OCI-M2 (cell line): ENCODE data around the gene MTHFD2L.
"Not testable (repeated sequence)": the region's sequence is repeated elsewhere in the genome, so short reads cannot be mapped to it uniquely, and the experiment has no call there.

Experiments used
- DNase-seq: peaks from one replicate; lab custom pipeline; 2025; ENCODE audit not compliant: unreplicated experiment; lab: John Stamatoyannopoulos, UW

The MTHFD2L gene

GRCh38 chr4:74132188-74132587, 25.7 kb upstream of the MTHFD2L start:
- not testable (repeated sequence) for DNase-seq

DNA sequence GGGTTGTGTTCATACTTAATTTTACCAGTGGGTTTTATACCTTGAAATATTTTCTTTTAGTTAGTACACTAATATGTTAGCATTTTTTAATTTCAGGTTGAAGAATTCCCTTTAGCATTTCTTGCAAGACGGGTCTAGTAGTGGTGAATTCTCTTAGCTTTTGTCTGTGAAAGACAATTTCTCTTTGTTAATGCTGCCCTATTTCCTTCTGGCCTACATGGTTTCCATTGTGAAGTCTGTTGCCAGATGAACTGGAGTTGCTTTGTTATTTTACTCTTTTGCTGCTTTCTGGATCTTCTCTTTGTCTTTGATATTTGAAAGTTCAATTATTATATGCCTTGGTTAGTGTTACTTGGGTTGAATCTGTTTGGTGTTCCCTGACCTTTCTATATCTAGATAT, 25.0 kb upstream of the MTHFD2L start:
- DNase-seq = no peak

GRCh38 chr4:74133786-74134499, 24.0 kb upstream of the MTHFD2L start:
- DNase-seq = peak; percentile 24

DNA sequence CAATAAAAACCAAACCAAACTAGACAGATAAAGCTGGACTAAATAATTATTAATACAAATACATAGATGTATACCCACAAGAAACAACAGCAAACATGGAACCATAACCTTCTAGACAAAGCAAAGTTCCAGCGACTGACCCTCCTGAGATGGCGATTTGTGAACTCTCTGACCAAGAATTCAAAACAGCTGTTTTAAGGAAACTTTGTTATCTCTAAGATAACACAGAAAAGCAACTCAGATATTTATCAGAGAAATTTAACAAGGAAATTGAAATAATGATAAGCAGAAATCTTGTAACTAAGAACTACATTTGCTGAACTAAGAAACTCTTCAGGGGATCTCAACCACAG, 23.4 kb upstream of the MTHFD2L start:
- no peak for DNase-seq

DNA sequence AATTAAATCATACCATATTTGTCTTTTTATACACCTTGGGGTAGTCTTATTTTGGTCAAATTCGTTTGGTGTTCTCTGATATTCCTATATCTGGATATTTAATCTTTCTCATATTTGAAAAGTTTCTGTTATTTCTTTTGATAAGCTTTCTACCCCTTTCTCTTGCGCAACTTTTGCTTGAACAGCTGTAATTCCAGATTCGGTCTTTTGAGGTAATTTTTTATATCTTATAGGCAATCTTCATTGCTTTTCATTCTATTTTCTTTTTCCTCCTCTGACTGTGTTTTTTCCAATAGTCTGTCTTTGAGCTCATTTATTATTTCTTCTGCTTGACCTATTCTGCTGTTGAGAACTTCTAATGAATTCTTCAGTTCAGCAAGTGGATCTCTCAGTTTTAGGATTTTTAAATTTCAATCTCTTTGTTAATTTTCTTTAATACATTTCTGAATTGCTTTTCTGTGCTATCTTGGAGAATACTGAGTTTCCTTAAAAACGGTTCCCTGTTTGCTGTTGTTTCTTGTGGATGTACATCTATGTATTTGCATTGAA, 11.3 kb upstream of the MTHFD2L start:
- DNase-seq = no peak

DNA sequence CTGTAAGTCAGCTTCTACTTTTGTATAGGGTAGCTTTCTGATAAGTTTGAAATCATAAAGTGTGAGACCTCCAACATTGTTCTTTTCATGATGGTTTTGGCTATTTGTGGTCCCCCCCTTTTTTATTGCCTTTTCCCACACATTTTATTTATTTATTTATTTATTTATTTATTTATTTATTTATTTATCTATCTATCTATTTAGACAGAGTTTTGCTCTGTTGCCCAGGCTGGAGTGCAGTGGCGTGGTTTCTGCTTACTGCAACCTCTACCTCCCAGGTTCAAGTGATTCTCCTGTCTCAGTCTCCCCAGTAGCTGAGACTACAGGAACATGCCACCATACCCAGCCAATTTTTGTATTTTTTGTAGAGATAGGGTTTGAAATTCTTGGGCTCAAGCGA, 9.7 kb upstream of the MTHFD2L start:
- DNase-seq = no peak

GRCh38 chr4:74152836-74153235, 5.1 kb upstream of the MTHFD2L start:
- no peak for DNase-seq

GRCh38 chr4:74156521-74156920, 1.4 kb upstream of the MTHFD2L start:
- no peak for DNase-seq

DNA sequence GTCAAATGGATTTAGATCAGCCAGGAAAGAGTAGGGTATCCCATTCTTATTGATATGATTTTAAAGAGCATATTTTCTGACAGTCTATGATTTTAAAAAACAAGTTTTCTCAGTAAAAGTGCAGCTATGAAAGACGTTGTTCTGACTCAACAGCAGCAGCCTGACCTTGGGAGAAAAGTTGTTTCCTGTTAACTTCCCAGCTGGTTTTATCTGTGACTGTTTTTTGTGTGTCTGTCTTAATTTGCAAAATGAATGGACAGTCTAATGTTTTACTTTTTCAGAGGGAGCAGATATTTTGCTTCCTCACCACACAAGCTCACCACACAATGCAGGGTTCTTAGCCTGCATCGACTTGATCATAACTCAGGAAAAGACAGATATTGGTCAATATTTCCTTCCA, 764 bp upstream of the MTHFD2L start:
- no peak for DNase-seq

GRCh38 chr4:74158466-74159142, 686 bp downstream of the MTHFD2L start:
- no peak for DNase-seq

DNA sequence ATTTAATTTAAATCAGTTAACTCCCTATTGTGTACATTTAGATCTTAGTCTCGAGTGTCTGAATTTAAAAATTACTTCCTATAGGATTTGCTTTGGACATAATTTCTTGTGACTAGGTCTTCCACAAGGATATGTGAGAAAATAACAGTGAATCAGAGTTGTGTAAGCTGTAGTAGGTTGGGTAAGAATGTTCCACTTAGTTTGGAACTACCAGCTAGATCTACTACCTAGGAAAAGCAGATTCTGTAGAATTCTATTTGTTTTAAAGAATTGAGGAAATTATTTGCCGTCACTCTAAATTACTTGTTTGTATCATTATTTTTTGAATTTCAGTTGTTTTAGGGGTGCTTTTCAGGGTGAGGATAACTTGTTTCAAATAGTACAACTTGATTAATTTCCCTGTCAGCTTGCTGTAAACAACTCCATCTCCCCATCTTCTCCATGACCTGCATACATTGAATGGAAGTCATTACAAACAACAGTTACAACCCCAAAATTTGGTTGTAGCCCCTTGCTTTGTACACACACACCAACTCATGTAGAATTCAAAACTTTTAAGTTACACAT, 1.3 kb downstream of the MTHFD2L start:
- DNase-seq = no peak

- no peak for DNase-seq
Observed at GRCh38 chr4:74161666-74162450, 3.9 kb downstream of the MTHFD2L start.

- DNase-seq = no peak
Observed at GRCh38 chr4:74166135-74166534, 8.2 kb downstream of the MTHFD2L start.

DNA sequence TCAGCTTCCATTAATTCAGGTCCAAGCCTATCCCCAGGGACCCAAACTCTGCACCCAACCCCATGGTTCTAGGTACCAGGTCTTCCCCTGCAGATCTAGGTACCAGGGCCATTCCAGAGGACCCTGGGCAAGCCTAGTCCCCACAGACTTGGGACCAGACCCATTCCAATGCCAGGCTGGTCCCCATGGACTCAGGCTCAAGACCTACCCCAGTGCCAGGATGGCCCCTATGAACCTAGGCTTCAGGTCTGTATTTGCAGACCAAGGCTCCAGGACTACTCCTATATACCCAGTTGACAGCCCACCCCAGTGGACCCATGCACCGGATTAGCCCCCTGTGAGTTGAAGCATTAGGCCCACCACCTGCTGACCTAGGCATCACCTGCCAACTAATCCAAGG, 8.9 kb downstream of the MTHFD2L start:
- no peak for DNase-seq

DNA sequence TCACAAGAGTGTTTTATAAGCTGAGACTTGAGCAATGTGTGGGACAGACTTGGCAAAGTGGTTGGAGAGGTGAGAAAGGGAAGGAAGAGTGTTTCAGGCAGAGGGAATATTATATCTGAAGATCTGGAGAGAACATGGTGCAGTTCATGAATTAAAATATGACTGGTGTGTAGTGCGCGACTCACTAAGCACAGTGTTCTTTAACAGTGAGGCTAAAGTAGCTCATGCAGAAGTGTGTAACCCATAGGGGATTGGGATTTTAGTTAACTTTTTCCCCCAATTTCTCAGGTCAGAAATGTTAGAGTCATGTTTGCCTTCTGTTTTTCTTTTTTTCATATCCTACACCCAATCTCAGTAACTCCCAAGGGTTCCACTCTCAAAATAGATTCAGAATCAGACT, 9.7 kb downstream of the MTHFD2L start:
- no peak for DNase-seq

DNA sequence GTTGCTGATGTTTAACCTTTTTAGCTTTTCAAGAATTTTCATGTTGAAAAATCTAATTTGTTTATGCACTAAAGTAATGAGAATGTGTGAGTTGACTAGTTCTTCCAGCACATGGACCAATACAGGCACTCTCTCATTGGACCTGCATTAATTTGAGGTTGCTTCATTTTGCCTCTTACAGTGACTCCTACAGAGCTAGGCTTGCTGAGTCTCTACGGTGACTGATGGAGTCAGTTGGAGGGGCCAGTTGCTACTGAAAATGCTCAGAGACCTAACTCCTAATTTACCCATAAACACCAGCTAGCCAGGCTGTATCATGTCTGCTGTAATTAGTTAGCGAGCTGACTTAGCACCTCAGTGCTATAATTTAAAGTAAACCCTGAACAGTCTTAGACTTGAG, 10.9 kb downstream of the MTHFD2L start:
- no peak for DNase-seq

DNA sequence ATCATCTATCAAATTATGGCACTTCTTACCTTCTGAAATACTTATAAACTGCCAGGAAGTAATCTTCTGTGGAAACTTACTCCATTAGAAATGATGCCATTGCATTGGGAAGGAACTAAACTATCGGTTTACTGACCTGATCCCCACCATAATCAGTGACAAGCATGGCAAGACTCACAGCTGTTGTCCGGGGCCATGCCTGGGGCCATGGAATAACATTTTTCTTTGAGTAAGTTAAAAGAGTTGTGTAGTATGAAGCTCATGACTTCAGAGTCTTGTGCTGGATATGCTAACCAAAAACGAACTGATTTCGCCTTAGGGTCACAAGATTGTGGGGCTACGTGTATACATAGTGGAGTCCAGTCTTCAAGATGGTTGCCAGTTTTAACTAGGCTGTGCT, 15.4 kb downstream of the MTHFD2L start:
- no peak for DNase-seq

- DNase-seq = no peak
Observed at GRCh38 chr4:74174421-74174820, 16.5 kb downstream of the MTHFD2L start.

DNA sequence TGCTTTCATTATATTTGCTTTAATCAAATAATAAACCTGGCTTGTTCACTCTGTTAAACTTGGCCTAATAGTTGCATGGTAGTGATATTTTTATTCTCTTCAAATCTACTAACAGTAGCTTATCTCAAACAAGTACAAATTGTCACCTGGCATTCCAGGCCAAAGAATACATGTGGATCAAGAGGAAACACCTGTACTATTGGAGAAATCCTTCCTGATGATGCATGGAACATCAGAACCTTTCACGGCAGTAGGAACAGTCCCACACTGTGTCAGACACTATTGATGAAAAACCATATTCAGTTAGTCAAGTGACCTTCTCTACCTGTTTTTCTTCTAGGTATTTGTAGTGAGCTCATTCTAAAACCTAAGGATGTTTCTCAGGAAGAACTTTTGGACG, 17.0 kb downstream of the MTHFD2L start:
- no peak for DNase-seq

- no peak for DNase-seq
Observed at GRCh38 chr4:74175379-74175778, 17.5 kb downstream of the MTHFD2L start.

DNA sequence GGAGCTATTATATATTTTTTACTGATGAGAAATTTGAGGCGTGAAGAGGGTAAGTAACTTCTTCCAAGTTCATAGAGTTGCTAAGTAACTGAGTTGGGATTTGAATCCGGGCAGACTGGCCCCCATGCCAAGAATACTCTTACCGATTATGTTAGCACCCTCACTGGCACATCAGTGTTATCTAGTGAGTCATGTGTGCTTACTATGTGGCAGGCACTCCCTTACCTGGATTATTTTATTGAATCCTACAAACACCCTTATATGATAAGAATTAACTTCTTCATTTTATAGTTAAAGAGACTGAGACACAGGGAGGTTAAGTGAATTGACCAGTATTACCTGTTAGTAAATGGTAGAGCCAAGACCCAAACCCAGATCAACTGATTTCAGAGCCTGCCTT, 20.9 kb downstream of the MTHFD2L start:
- DNase-seq = no peak

DNA sequence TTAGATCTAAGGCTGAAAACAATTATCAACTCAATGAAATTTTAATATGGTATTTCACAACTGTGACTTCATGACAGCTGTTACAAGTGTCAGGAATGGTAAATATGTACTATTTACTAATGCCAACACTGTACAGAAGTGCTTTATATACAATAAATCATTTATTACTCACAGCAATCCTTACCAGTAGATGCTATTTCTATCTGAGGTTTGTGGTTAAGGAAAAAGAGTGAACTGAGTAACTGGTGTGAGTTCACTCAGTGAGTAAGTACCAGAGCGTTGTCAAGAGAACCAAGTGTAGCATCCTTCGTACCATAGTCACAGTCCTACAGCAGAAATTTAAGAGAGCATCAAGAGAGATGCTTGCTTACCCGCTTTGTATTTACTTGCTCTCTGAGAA, 23.3 kb downstream of the MTHFD2L start:
- DNase-seq = no peak
